GM21360 (cell line): ENCODE measurements around the gene PGAM2.
A peak's percentile ranks its signal among the peaks of the same experiment; 100 is the strongest.

Source experiments
- ATAC-seq: cut with Tn5 transposase; IDR thresholded peaks from one replicate; pipeline ENCODE4 v1.9.1; 2021; ENCODE audit warnings: mild to moderate bottlenecking, moderate library complexity; ENCODE audit not compliant: unreplicated experiment

Gene PGAM2

DNA sequence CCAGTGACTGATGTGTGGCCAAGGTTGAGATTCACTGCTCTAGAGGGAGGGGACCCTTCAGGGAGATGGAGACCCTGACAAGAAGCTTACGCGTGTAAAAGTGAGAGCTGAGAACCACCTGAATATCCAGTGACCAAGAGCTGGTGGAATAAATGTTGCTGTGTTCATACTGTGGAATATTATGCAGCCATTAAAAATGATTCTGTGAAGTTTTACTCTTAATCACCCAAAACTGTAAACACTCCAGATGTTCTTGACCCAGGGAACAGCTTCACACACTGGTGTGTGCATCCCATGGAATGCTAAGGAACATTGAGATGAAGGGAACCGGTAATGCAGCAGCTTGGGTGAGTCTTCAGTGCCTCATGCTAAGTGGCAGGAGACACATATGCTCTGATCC is 21.3 kb upstream of the PGAM2 start:
- ATAC-seq, result no peak

DNA sequence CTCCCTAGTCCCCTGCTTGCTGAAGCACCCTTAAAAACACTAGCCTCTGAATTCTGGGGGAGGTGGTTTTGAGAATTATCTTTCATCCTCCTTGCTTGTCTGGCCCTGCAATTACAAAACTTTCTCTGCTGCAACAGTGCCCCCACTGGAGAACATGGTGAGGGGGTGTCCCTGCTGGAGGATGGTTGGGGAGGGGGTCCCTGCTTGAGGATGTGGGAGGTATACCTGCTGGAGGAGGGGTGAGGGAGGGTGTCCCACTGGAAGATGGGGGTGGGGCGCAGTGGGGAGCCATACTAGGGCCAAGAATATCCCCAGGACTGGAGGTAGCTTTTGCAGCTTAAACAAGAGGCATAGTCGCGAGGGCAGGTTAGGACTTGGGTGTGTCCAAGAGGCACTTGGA is 20.2 kb upstream of the PGAM2 start:
- ATAC-seq, result no peak

DNA sequence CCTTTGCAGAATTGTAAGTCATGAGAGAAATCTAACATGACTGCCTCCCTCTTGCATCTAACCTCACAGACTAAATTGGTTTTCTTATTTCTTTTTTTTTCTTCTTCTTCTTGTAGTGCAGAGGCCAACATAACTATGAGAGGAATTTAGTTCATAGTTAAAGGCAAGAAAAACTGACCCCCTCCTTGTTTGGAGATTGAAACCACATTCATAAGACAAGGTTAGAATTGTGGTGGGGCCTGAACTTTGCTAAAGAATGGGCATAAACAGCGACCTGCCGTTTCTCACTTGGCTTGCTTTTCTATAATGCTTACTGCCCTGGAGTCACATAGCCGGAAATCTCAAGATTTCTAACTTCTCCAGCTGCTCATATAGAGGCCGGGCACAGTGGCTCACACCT is 19.3 kb upstream of the PGAM2 start:
- no peak for ATAC-seq

DNA sequence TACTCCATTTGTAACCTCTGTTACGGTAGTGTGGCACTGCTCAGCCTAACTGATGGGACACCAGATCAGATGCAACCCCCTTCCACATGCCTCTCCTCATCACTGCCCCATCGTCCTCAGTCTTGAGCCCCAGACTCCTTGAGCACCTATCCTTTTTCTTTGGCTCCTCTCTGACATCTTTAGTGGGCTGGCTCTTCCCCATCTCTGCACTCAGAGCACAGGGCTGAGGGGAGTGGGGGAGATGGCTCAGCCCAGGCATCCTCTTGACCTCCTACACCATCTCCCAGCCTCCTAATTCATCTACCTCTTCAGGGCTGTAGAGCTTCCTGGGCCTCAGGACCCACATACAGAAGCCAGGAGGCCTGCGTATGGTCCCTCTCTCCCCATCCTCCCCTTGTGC is 18.4 kb upstream of the PGAM2 start:
- no peak for ATAC-seq

DNA sequence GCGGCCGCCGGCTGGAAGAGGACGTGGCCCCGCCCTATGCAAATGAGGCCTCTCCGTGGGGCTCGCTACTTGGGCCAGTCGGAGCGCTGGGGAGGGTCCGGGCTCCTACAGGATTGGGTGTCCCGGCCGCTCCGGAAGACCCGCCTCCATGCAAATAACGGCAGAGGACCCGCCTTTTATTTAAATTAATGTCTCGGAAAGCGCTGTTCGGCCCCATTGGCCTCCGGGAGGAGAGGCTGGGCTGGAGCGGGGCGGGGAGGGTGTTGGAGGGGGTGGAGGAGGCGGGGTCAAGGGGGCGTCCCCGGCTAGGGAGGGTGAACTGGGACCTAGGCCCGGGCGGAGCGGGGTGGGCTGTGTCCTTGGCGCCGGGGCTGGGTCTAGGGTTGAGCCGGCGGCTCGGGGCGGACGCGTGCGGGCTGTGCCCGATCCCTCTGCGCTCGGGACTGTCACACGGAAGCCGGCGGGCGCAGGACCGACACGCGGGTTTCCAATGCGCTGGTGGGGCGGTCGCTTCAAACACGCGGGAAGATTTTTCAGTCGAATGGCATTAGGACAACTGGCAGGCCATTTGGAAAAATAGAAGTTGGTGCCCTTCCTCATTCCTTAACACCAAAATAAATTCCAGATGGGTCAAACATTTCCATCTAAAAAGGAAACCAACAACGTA is 17.3 kb upstream of the PGAM2 start:
- ATAC-seq, result peak; percentile 87

DNA sequence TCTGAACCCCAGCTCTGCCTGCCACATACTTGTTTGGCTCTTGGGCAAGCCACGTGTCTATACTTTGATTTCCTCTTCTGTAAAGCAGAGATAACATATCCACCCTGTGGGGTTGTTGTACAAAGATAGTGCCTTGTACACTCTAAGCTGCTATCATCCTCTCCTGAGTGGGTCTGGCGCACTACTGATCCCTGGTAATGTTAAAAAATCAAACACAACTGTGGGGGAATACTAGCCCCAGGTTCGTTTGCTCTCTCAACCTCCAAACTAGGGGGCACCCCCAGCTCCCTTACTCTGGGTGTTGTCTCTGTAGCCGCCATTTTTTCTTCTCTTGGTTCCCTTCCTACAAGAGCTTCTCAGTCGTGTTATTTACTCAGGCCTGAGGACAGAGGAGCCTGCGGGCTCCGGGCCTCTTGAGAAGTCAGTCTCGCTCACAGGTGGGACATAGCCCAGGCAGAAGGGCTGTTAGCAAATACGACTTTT is 15.9 kb upstream of the PGAM2 start:
- ATAC-seq, result no peak

DNA sequence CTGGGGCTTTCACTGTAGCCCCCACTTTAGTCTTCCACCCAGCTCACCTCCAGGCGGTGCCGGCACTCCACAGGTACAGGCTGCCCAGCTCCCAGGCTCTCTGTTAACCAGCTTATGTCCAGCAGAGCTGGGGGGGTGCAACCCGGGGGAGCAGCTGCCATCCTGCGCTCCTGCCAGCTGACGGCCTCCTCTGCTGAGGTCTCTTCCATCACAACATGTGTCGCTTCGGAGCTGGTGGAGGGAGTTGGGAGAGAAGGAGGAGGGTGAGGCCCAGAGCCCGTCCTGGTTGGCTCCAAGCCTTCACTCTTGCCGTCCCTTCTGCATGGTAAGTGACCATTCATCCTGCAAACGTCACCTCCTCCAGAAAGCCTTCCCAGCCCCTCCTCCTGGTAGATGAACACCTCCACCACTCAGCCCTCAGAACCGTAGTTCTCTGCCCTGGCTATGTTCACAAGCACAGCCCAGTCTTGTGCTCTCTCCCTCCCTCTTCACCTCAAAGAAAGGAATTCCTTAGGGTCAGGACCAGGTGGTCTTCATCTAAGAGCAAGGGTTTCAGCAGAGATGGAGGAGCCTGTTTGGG is 15.4 kb upstream of the PGAM2 start:
- ATAC-seq, result no peak

DNA sequence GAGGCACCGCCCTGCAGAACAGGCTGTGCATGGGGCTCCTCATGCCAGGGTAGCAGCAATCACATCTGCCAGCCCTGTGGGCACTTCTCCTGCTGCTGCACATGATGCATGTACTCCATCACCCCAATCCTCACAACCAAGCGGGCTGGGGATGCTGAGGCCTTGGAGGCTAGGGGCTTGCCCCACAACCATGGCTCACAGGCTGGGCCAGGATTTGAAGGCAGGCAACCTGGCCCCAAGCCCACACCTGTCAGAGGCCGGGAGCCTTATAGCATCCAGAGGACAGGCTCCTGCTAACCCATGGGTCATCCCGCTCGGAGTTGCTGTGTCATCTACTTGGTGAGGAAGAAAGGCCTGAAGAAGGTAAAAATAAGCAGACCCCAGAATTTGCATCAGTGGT is 14.8 kb upstream of the PGAM2 start:
- ATAC-seq, result no peak

DNA sequence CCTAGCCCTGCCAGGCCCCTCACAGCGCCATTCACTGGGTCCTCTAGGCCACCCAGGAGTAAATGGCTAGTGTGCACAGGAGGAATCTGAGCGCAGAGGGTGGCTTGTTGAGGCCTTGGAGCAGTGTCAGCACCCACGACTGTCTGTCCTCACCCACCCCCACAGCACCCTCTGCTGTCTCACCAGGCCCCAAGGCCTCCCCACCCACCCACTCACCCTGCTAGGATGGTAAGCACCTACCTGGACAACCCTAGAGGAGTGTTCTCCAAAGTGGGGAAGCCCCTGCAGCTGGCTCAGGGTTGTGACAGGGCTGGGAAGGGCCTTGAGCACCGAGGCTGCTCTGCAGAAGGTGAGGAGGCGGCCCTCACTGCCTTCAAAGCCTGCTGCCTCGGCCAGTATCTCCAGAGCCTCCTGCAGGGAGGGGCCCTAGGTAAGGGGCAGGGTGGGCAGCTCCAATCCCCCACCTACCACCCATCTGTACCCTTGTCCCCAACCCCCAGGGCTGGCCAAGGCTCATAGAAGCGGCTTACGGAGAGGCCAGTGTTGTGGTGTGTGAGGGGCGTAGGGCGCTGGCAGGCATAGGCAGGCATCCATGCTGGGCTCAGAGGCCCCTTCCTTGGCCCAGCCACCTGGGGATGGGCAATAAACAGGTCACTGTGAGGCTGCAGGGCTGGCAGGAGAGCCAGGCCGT is 14.1 kb upstream of the PGAM2 start:
- ATAC-seq, result no peak

DNA sequence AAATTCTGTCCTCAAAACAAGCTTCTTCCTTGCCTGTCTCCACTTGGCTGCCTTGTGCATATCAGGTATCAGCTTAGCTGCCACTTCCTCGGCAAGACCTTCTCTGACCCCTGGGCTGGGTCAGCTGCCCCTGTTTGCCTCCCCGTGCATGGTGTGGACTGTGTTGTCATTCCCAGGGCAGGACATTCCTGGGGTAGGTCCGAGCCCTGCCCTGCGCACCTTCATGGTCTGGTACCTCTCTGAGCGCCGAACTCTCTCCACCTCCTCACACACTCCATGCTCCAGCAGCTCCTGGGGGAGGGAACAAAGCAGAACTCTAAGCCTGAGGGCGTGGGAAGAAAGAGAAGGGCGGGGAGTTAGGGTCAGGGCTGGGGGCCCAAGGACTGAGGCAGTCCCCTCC is 13.2 kb upstream of the PGAM2 start:
- ATAC-seq, result no peak

DNA sequence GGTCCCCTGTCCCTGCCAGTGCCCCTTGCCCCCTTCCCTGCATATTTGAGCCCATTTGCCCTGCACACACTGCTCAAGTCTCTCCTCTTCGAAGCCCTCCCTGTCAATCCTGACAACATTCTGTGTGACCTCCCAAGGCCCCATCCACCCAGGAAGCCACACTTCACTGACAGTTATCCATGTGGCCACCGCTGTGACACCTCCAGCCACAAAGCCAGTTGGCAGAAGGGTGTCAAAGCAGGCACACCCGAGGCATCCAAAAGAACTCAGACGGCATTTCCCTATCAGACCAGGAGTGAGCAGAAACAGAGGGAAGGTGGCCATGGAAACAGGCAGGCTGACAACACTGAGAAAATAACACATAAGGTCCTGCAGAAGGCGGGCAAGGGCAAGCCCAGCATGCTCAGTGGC is 12.3 kb upstream of the PGAM2 start:
- no peak for ATAC-seq

DNA sequence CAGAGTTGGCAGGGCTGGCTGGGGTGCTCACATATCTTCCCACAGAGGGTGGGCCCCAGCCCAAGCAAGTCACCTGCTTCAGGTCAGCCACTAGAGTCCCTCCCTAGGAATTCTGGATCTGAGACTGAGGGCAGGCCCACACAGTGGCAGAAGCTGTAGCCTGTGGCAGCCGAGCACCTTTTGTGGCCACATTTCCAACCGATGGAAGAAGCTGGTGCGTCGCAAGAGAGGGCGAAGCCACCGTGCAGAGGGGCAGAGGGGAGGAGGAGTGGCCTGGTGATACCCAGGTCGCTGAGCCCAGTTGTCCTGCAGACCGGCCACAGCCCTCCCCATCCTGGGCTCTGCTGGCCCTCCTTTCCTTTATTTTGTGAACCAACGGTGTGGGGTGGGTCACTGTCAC is 11.7 kb upstream of the PGAM2 start:
- ATAC-seq, result no peak

DNA sequence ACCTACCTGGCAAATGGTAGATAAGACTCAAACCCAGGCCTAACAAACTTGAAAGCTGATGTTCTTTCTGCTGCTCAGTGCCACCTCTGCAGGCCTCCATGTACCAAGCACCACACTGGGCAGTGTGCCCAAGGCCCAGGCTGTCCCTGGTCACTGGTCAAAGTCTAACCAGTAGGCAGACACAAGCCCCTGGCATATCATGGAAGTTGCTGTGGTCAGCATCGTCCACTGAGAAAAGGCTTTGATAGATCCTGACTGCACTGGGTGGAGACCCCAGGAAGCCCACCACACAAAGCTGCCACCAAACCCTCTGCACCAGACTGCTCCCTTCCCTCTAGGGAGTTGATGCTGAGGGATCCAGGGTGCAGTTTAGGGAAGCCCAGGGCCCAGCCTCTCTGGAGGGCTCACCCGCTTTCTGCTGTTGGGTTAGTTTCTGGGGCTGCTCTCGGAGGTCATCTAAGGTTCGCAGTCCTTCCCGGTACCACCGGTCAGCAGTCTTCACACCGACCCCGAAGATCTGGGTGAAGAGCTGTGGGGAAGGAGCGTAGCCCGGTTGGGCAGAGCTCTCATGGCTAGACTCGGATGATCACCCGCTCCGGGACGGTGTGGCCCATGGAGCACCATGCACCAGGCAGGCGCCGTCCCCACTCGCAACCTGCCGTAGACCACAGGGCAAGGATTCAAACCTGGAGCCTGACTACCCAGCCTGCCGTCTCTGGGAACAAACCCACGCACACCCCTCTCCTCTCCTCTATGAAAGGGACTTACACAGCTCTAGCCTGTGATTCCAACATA is 10.9 kb upstream of the PGAM2 start:
- no peak for ATAC-seq

DNA sequence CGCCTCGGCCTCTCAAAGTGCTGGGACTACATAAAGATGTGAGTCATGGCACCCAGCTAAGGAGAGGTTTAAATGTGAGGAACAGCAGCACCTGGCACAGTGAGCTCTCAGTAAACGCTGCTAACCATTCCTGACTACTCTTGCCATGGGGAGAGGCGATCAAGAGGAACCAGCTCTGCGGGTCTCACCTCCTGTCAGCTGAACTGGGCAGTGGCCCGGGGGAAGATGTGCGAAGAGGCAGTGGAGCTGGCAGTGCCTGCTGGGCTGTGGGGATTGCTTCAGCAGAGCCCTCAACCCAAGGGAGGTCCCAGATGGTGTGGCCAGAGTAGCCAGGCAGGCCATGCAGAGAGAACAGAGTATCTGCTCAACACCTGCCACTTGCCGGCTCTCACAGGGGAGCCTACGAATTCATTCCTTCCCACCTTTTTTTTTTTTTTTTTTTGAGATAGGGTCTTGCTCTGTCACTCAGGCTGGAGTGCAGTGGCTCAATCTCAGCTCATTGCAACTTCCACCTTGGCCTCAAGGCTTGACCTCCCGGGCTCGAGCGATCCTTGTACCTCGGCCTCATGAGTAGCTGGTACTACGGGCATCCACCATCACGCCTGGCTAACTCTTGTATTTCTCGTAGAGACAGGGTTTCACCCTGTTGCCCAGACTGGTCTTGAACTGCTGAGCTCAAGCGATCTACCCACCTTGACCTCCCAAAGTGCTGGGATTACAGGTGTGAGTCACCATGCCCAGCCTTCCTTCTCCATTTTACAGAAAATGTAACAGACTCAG is 10.1 kb upstream of the PGAM2 start:
- ATAC-seq, result no peak

DNA sequence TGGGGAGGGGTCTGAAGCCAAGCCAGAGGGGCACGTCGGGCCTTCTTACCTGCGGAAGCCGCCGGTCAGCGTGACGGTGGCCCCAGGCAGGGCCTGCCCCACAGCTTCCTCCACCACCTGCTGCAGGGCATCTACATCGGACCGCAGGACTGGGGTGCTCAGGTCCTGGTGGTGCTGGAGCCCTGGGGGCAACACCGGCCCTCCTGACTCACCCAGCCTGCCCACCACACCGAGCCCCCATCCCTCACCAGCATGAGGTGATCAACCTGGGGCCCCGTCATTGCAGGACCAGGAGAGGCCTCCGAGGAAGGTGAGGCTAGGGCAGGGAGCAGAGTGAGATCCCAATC is 9.0 kb upstream of the PGAM2 start:
- ATAC-seq, result no peak

DNA sequence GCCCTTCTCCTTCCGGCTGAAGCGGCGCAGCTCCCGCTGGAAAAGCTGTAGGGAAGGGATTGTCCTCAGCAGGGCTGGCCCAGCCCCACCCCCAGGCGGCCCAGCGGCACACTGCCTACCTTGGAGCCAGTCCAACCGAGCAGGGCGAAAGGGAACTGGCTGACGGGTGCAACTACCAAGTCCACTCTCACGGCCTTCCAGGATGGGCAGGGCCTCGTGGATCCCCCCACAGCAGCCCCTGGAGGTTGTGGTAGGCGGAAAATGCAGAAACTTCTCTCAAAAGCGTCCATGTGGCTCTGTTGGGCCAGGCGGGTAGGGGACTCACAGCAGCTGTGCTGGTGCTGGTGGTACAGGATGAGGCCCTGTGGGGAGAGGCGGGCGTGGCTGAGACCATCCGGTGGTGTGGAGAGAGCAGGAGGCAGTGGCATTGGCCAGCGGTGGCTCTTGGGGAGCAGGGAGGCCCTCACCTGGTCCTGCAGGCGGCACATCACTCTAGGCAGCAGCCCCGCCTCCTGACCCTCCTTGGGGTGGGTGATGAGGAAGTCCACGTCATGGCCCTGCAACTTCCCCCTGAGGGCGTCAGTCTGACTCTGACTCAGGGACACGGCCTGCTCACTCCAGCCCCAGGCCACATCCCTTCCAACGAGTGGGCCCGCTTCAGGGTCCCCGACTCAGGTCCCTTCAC is 8.4 kb upstream of the PGAM2 start:
- ATAC-seq, result no peak

DNA sequence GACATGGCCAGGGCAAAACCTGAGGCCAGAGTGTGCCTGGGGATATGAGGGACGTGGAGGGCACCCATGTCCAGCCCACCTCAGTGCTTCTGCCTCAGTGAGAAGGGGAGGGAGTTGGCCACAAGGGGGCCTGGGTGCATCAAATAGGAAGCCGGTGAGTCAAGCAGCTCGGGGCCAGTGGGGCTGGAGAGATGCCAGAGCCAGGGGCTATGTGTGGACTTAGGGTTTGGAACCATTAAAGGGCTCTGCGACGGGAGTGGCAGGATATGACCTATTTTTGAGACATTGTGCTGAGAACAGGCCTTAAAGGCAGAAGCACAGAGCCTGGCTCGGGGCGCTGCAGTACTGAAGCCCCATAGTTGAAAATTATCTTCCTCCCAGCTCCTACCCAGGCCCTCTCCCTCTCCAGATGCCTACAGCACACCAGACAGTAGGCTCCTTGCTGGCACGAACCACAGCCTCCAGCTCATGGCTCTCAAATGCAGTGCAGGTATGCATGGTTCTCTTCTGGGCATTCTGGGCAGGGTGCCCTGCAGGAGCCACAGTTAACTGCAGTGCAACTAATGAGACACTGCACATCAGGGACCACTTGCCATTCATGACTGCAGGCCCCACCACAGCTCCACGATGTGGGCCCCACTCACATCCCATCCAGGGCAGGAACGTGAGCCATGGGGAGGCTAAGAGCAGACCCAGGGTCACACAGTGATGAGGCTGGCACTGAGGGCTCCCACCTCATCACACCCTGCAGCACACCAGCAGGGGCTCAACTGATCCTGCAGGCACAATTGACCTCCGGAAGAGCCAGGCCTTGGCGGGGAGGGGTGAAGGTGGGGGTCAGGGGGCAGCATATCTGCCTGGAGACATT is 7.2 kb upstream of the PGAM2 start:
- ATAC-seq, result no peak

DNA sequence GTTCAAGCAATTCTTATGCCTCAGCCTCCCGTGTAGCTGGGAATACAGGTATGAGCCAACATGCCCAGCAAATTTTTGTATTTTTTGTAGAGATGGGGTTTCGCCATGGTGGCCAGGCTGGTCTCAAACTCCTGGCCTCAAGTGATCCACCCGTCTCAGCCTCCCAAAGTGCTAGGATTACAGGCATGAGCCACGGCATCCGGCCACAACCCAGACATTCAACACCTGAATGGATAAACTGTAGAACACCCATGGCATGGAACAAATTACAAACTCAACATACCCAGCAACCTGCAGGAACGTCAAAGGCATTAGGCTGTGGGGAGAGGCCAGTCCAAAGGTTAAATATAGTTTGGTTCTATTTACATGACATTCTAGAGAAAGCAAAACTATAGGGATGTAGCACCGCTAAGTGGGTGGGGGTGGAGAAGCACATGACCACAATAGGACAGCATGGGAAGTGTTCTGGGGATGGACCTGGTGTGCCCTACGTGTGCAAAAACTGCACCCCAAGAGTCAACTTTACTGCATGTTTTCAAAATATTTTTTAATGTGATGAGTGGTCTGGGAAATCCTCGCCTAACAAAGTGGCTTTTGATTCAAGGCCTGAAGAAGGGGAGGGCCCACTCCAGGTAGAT is 6.5 kb upstream of the PGAM2 start:
- ATAC-seq, result no peak

DNA sequence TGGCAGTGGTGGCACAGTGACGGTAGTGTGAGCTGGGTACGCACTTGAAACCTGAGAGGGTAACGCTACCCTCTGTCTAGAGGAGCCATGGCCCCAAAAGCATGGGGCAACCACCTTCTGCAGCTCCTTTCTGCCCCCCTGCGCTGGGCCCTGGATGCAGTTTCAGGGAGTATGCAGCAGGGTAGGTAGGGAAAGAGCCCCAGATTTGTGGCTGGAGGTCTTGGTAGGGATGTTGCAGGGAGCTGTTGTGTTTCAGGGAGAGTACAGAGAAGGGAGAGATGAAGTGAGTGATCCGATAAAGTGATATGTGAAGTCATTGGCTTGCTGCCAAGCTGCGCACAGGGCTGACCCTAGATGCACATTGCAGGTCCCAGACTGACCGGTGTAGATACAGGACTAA is 2.7 kb upstream of the PGAM2 start:
- ATAC-seq, result no peak
